Lower lobe of right lung (tissue), 2 donors: ENCODE data around the gene TRIM38. TPM values are rescaled to one million over a fixed set of nuclear protein-coding genes. Genes with fewer than 3 reads are reported as not detected.
A peak's percentile ranks its signal among the peaks of the same experiment; 100 is the strongest.

Source experiments
- ATAC-seq, 2 donors: fragments of 200-7000 bp; cut with Tn5 transposase; one replicate each; pipeline ENCODE4 v1.9.1; 2020 to 2022; ENCODE audit warnings: mild to moderate bottlenecking in 2 of 2, moderate library complexity in 2 of 2
- DNase-seq: peaks from one replicate; pipeline ENCODE4 v3.0.0-alpha.2; 2020
- H3K27ac ChIP-seq: fragments of 200-600 bp; one replicate; pipeline ENCODE4 v1.8.0; 2022
- H3K27me3 ChIP-seq: fragments of 200-600 bp; one replicate; pipeline ENCODE4 v1.8.0; 2022; ENCODE audit warnings: low read depth
- H3K36me3 ChIP-seq: fragments of 200-600 bp; one replicate; pipeline ENCODE4 v1.8.0; 2022; ENCODE audit warnings: mild to moderate bottlenecking
- H3K4me1 ChIP-seq: fragments of 200-600 bp; one replicate; pipeline ENCODE4 v1.8.0; 2022
- H3K4me3 ChIP-seq: fragments of 200-600 bp; one replicate; pipeline ENCODE4 v1.8.0; 2022; ENCODE audit warnings: mild to moderate bottlenecking
- H3K9me3 ChIP-seq: fragments of 200-600 bp; one replicate; pipeline ENCODE4 v1.8.0; 2022
- CTCF ChIP-seq: fragments of 200-600 bp; IDR thresholded peaks from one replicate; pipeline ENCODE4 v1.8.0; 2022; ENCODE audit warnings: antibody characterized with exemption, mild to moderate bottlenecking
- intact Hi-C: fragments of 100-400 bp; cut with DNase I; formaldehyde crosslinking; loops from one replicate; pipeline ENCODE4 v1.11.0; 2022
- long read RNA-seq: library from polyadenylated mRNA; unstranded; transcript quantifications from one replicate; pipeline ENCODE4 v2.0.0, GENCODE V29; 2021
- total RNA-seq: library from RNA; stranded (reverse); fragmentation: NEBNext Ultra II Directional; extraction: Animal tissue kit (Norgen Biotek cat#: 25700); gene quantifications from one replicate; pipeline ENCODE4 v1.2.1, GENCODE V29; 2021
- donor health status: DM: no; HTN: yes; CAD: no; lungs with severe emphysema.

Gene TRIM38
- total RNA-seq: 23.0 TPM
- long read RNA-seq, full-length matches to known transcripts: 37 of 61 reads
- long read RNA-seq, partial matches to known transcripts: 6 of 61 reads
- long read RNA-seq, other reads (novel, unspliced or antisense): 18 of 61 reads

GRCh38 chr6:25962149-25963127, at the start of gene TRIM38:
Gene TRIM38, plus strand, starts transcription at chr6:25962802. Its CDS starts 3,721 bp downstream, at chr6:25966523.
- DNase-seq: peak; percentile 52
- peak; percentile 92 to 97 for ATAC-seq
- Histone ChIP-seq H3K9me3 (no peaks in the 10 kb centered on the region), H3K27ac (peak within 1 kb of the TSS; percentile 90), H3K36me3 (peaks cover 28% of the 10 kb centered on the region), H3K4me1 (peaks cover 52% of the 10 kb centered on the region), H3K27me3 (no peaks in the 10 kb centered on the region), H3K4me3 (peak within 1 kb of the TSS; percentile 65)
- TF ChIP-seq CTCF: no peak
- intact Hi-C loops: no loop called here

GRCh38 chr6:25913741-25914140, 48.9 kb upstream of the TRIM38 start:
- intact Hi-C loops: no loop called here
- Histone ChIP-seq H3K27ac (no peak overlapping the region), H3K4me3 (no peak overlapping the region), H3K27me3 (no peaks in the 10 kb centered on the region), H3K36me3 (no peaks in the 10 kb centered on the region), H3K9me3 (no peaks in the 10 kb centered on the region), H3K4me1 (no peaks in the 10 kb centered on the region)
- DNase-seq (no peak), ATAC-seq (no peak)
- no peak for TF ChIP-seq CTCF

GRCh38 chr6:25916330-25916729, 46.3 kb upstream of the TRIM38 start:
- no peak for DNase-seq
- no peak for ATAC-seq
- no peaks in the 10 kb centered on the region for H3K27me3 ChIP-seq
- no peak overlapping the region for H3K27ac ChIP-seq
- intact Hi-C loops: no loop called here
- no peak for TF ChIP-seq CTCF
- no peak overlapping the region for H3K4me3 ChIP-seq
- no peaks in the 10 kb centered on the region for H3K9me3 ChIP-seq
- no peaks in the 10 kb centered on the region for H3K36me3 ChIP-seq
- no peaks in the 10 kb centered on the region for H3K4me1 ChIP-seq

- Histone ChIP-seq H3K4me1 (no peaks in the 10 kb centered on the region), H3K36me3 (no peaks in the 10 kb centered on the region), H3K27me3 (no peaks in the 10 kb centered on the region), H3K9me3 (no peaks in the 10 kb centered on the region), H3K4me3 (no peak overlapping the region), H3K27ac (no peak overlapping the region)
- no peak for TF ChIP-seq CTCF
- intact Hi-C loops: no loop called here
- ATAC-seq (no peak), DNase-seq (no peak)
These were observed 45.7 kb upstream of the TRIM38 start for GRCh38 chr6:25916789-25917490.

- Histone ChIP-seq H3K4me3 (no peak overlapping the region), H3K36me3 (no peaks in the 10 kb centered on the region), H3K27ac (no peak overlapping the region), H3K27me3 (no peaks in the 10 kb centered on the region), H3K4me1 (no peaks in the 10 kb centered on the region), H3K9me3 (no peaks in the 10 kb centered on the region)
- DNase-seq: no peak
- TF ChIP-seq CTCF: no peak
- intact Hi-C loops: no loop called here
- no peak for ATAC-seq
These were observed 44.4 kb upstream of the TRIM38 start for GRCh38 chr6:25918083-25918683.
